HUDEP-2 (cell line): Measurements from ENCODE around the gene ZNRD2.

ENCODE experiments used
- DNase-seq, 76 experiments: peaks; one replicate each; lab custom pipeline; 2025; ENCODE audit not compliant: unreplicated experiment in 76 of 76; lab: John Stamatoyannopoulos, UW

Gene ZNRD2

DNA sequence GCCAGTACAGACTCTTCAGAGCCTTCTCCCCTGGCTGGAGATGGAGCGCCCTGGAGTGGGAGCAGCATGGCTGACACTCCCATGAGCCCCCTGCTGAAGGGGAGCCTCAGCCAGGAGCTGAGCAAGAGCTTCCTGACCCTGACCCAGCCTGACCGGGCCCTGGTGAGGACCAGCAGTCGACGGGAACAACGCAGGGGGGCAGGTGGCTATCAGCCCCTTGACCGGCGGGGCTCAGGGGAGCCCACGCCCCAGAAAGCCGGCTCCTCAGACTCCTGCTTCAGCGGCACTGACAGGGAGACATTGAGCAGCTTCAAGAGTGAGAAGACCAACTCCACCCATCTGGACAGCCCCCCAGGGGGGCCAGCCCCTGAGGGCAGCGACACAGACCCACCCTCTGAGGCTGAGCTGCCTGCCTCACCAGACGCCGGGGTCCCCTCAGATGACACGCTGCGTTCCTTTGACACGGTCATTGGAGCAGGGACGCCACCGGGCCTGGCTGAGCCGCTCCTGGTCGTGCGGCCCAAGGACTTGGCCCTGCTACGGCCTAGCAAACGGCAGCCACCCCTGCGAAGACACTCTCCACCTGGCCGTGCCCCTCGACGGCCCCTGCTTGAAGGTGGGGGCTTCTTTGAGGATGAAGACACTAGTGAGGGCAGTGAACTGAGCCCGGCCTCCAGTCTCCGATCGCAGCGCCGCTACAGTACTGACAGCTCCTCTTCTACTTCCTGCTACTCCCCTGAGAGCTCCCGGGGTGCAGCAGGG, 47.9 kb downstream of the ZNRD2 start:
- no peak for DNase-seq

DNA sequence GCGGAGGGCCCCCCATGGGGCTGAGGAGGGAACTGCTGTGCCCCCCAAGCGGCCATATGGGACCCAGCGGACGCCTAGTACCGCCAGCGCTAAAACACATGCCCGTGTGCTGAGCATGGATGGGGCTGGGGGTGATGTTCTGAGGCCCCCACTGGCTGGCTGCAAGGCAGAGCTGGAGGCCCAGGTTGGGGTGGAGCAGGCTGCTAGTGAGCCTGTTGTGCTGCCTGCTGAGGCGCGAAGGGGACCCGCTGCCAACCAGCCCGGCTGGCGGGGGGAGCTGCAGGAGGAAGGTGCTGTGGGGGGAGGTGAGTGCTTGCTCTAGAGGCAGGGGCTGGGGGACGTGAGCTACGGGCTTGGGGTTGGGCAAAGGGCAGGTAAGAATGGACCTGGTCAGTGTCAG, 48.5 kb downstream of the ZNRD2 start:
- DNase-seq = no peak

DNA sequence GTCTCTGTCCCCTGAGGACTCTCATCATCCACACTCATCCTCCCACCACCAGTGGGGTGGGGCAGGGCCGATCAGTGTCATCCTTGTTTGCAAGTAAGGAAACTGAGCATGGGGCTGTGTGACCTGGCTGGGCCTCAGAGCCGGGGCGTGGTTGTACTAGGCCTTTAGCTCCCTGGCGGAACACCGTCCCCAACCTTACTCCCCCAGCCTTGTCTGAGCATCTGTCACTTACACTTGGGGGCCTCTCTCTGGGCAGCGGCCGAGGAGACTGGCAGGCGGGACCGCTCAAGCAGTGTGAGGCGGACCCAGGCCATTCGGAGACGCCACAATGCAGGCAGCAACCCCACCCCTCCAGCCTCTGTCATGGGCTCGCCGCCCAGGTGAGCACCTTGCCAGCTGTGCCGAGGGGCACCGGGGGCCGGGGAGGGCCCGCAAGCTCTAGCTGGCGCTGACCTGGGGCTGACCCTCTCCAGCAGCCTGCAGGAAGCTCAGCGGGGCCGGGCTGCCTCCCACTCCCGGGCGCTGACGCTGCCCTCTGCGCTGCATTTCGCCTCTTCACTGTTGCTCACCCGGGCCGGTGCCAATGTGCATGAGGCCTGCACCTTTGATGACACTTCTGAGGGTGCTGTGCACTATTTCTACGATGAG, 49.1 kb downstream of the ZNRD2 start:
- DNase-seq = no peak

DNA sequence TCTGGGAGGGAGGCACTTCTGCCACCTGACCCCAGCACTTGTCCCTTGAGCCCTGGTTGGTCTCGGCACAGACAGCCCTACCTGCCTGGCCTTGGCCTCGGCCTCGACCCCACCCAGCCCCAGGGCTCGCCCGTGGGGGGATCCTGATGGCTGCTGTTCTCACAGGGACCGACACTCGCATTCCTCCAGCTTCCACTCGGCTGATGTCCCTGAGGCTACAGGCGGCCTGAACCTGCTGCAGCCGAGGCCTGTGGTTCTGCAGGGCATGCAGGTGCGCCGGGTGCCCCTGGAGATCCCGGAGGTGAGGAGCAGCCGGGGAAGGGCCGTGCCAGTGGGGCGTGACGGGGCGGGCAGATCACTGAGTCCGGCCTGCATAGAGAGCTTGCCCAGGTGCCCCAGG, 50.4 kb downstream of the ZNRD2 start:
- DNase-seq = no peak

DNA sequence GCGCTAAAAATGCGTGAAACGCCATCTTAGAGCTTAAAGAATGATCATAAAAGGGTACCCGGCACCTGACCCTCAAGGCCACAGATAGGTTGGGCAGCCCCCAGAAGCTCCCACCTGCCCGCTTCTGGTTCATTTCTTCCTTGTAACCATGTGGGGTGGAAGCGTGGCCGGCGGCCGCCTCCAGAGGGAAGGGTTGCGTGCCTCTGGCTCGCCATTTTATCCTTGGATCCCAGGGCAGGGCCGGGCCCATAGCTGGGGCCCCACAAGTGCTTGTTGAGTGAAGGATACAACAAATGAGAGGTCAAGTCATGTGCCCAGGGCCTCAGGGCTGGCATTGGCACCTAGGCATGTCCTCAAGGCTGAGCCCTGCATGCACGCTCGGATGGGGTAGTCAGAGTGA, 51.2 kb downstream of the ZNRD2 start:
- DNase-seq = no peak
